NCI-H2107 treated with DMSO at 0.1 percent for 48 hours (cell line): ENCODE measurements around the gene DUSP15.

Source experiments
- DNase-seq: peaks from one replicate; lab custom pipeline; 2025; ENCODE audit not compliant: unreplicated experiment; lab: John Stamatoyannopoulos, UW

The DUSP15 gene

DNA sequence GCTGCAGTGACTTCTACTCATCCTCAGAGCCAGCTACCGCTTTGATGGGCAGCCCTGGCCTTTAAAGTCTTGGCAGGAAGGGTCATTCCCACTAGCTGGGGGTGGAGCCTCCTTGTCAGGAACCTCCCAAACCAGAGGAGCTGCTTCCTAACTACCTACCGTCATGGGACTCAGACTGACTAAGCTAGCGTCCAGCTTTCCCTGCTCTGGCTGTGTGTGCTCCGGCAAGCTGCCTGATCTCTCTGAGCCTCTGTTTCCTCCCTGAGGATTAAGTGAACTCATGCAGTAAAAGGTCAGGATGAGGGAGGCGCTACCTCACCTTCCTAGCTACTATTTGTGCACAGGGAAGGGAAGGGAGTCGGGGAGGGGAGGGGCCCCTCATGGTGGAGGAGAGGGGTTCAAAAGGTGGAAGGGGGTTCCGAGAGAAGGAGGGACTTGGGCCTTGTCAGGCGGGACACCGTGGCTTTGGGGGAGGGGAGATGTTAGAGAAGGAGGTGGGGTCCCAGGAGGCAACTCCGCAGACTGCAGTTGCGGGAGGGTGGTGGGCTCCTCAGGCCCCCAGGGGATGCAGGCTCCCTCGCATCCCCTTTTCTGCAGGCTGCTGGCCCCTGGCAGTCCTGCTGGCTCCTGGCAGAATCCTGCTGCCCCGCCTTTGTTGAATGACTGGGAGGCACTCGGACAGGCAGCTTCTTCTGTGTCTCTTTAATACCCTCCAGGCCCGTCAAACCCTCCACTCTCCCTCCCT is 9.8 kb downstream of the DUSP15 start:
- DNase-seq: no peak

GRCh38 chr20:31859998-31860380 is 10.3 kb downstream of the DUSP15 start:
- no peak for DNase-seq

DNA sequence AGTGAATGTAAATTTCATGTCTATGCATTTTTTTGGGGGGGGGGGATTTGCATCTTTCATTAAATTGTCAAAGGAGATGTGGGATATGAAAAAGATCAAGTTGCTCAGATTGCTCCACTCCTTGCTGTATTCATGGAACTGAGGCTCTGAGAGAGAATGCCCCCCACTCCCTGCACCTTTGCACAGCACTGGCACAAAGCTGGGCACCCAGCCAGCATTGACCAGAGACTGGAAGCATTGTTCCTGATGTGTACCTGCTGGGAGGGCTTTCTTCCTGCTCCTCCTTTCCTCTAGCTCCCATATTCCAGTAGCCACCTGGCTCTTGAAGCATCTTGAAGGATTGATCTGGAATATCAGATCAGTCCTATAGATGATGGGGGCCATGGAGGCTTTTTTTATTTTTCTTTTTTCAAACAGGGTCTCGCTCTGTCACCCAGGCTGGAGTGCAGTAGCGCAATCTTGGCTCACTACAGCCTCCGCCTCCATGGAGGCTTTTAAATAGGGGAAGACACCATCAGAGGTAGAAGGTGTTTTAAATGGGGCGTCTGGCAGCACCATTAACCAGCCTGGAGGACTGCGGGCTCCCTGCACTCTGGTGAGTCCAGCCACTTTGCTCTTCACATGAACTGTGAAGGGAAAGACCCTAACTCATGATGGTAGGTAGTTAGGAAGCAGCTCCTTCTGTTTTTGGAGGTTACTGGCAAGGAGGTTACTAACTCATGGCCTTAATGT is 10.9 kb downstream of the DUSP15 start:
- DNase-seq: no peak

DNA sequence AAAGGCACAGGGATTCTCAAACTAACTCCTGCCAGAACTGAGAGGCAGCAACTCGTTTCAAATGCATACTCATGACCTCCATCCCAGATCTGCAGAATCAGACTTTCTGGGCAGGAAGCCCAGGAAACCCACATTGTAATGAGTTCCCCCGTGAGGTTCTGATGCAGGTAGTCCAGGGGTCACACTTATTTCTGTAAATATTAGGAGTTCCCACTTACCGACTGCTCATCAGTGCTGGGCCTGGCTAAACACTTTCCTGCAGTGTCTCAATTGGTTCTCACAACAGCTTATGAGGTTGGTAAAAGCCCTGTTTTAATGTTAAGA is 11.6 kb downstream of the DUSP15 start:
- DNase-seq: no peak

DNA sequence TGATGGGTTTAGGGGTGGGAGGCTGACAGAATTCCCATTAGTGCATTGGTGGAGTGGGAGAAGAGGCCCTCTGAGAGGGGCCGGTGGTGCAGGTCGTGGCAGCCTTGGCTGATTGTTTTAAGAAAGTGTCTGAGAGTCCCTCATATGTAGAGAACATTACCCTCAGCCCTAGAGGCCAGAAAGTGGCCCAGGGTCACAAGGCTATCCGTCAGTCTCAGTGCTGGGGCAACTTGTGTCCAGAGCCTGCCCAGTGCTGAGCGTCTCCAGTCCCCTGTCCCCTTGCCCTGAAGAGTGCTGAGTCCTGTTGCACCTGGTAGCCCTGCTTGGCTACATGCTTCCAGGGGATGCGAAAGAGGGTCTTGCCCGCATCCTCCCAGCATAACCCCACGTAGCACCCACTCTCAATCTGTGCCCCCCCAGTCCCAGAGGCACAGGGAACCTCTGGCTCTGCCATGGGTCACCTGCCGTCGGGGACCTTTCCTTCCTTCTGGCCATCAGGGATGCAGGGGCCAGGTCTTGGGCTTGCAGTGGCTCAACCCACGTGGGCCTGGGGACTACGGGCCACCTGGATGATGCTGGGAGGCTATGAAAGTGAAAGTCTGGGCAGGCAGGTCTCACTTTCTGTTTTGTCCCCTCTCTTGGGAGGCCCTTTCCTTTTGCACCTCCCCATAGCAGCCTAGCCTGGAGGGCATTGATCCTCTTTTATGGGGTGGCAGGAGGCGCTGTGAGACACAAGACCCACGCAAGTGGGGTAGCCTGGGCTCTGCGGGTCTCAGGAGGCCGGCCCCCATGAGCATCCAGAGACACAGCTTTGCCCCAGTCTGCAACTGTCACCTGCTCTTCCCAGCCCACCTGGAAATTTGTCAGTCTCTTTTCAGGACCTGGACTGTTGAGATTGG is 12.2 kb downstream of the DUSP15 start:
- DNase-seq: no peak

DNA sequence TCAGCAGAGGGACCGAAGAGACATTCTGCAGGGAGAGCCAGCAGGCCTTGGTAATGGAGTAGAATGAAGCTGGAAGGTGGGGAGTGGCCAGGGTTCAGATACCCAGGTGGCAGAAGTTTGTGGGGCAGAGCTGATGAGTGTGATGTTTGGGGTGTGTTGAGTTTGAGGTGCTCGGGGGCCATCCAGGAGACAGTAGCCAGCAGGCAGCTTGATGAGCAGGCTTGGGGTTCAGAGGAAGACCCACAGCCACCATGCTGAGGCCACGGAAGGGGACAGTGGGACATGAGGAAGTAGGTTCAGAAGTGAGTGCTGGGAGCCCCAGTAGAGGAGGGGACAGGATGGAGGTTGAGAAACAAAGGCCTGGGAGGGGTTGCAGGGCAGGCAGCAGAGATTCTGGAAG is 13.8 kb downstream of the DUSP15 start:
- no peak for DNase-seq

DNA sequence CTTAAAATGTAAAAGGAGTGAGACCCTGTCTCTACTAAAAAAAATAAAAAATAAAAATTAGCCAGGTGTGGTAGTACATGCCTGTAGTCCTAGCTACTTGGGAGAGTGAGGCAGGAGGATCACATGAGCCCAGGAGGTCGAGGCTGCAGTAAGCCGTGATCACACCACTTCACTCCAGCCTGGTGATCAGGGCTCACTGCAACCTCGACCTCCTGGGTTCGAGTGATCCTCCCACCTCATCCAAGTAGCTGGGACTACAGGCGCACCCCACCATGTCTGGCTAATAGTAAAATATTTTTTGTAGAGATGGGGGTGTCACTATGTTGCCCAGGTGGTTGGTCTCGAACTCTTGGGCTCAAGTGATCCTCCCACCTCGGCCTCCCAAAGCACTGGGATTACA is 16.8 kb downstream of the DUSP15 start:
- no peak for DNase-seq

- DNase-seq: no peak
Observed at GRCh38 chr20:31851240-31851955, 18.9 kb downstream of the DUSP15 start.

- no peak for DNase-seq
Observed at GRCh38 chr20:31849306-31849930, 20.9 kb downstream of the DUSP15 start.

DNA sequence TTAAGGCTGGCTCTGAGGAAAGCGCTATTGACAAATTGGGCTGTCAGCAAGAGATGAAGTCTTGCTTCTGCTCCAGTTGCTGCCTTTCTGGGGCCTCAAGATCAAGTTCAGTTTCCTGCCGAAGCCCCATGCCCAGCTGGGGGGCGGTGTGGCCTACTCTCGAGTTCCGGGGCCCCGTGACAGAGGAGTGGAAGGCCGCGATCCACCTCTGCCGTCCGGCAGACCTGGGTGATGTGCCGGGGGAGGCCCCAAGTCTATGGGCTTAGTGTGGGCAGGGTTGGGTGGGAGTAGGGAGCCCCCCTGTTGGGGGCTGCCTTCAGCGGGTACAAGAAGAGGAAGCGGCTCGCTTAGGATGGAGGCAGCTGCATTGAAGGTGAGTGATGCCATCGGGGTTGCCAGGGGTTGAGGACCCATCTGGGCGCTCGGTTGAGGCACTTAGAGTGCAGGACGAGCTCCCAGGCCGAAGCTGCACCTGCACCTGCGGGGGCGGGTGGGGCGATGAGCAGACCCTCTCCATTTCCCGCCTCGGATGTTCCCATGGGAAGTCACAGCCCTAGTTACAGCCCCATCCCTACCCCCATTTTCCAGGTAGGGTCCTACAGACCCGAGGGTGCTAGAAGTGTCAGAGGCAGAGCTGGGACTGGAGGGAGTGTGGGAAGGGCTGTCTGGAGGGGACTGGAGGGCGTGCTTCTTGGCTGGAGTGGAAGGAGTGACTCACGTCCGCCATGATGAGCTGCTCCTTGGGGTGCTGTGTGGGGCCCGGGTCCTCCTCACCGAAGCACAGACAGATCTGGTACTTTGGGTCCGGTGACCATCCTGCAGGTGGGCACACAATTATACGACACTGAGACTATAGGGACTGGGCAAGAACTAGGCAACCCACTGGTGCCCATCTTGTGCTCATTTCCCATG is 22.0 kb downstream of the DUSP15 start:
- no peak for DNase-seq

DNA sequence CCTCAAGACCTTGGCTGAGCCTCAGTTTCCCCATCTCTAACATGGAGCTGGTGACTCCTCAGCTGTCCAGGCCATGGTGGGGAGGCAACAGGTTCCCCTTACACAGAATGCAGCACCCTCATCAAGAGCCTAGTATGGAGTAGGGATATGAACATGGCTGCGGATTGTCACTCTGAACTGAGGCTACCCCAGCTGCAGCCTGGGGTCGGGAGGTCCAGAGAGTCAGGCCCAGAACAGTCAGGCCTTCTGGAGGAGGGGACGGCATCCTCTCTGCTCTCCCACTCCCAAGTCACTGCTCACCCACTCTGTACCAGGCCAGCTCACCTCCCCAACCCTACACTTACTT is 23.6 kb downstream of the DUSP15 start:
- DNase-seq: no peak

GRCh38 chr20:31845300-31845863 is 24.9 kb downstream of the DUSP15 start, which contains the start of gene FOXS1:
TSS of gene FOXS1 (minus strand) at chr20:31845604. CDS start at chr20:31845542, 62 bp downstream.
- DNase-seq: no peak

GRCh38 chr20:31844737-31845299 is 25.5 kb downstream of the DUSP15 start:
- no peak for DNase-seq

- no peak for DNase-seq
Observed at GRCh38 chr20:31843881-31844280, 26.4 kb downstream of the DUSP15 start.

- no peak for DNase-seq
Observed at GRCh38 chr20:31843288-31843687, 27.0 kb downstream of the DUSP15 start.

DNA sequence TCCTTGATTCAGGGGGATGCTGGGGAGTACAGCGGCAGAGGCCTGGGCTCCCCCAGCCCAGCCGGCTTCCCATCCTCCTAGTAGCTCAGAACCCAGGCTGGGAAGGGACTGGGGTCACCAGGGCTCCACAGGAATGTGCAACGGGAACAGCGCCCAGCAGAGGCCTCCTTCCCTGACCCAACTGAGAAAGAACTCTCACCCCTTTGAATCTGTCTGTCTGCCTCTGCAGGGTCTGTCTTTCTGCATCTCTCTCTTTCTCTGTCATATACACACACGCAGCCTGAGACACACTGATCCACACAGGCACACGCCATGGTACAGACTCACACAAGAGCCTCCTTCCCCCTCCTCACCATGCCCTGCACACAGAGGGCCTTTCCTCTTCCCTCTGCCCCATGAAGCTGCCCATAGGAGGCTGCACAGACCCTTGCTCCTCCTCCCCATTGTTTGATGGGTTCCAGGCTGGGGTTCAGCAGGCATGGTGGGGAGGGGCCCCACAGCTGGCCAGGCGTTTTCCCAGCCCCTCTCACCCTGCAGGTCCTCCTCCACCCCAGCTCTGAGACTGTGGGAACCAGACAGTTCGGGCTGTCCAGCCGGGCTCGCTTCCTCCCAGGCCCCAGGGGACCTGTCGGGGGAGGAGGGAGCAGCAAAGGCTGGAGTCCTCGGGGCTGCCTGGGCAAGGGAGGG is 27.7 kb downstream of the DUSP15 start:
- DNase-seq: no peak

DNA sequence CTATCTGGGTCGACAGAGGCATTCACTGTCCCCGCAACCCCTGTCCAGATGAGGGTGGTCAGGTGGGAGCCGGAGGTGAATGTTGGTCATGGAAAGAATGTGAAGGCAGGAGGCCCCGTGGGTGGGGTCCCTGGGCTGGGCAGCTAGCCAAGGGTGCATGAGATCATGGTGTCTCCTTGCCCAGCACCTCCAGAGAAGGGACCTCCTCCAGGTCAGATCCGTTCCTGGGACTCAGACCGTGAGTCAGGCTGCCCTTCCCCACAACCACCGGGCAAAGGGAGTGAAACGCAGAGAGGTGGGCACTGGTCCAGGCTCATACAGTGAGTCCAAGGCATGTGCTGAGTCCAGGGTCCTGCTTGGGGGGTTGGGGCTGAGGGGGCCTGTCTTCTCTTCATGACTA is 28.4 kb downstream of the DUSP15 start:
- no peak for DNase-seq
